Pancreas (tissue), 10 donors: ENCODE results near the gene METTL1. TPM values are rescaled to one million over a fixed set of nuclear protein-coding genes. Genes with fewer than 3 reads are reported as not detected.

Experiments used
- ATAC-seq, 4 donors: fragments of 200-7000 bp; cut with Tn5 transposase; one replicate each; pipeline versions ENCODE4 v1.8.0 to v1.9.1; 2020; ENCODE audit warnings: mild to moderate bottlenecking in 4 of 4, moderate library complexity in 4 of 4
- DNase-seq, 6 donors: peaks; one replicate each; pipeline ENCODE4 v3.0.0-alpha.2; 2020
- FAIRE-seq: peaks from 2 replicates; lab custom pipeline; 2012; peaks lifted over from hg19 to GRCh38; lab: Jason Lieb, UNC
- H3K27ac ChIP-seq, 4 donors: fragments of 200-600 bp; sonication (generic); 1 replicate in 3 of 4; 2 replicates in 1 of 4; pipeline versions ENCODE4 v1.5.0 to v1.8.0; 2020
- H3K27me3 ChIP-seq, 4 donors: fragments of 200-600 bp; one replicate each; pipeline ENCODE4 v1.8.0; 2021
- H3K36me3 ChIP-seq, 3 donors: fragments of 200-600 bp; sonication (generic) in 1 of 3; one replicate each; pipeline versions ENCODE4 v1.5.0 to v1.8.0; 2020 to 2021
- H3K4me1 ChIP-seq, 3 donors: fragments of 200-600 bp; one replicate each; pipeline ENCODE4 v1.8.0; 2021
- H3K4me3 ChIP-seq, 4 donors: fragments of 200-600 bp; sonication (generic) in 2 of 4; one replicate each; pipeline versions ENCODE4 v1.5.0 to v1.8.0; 2020 to 2021
- H3K9me3 ChIP-seq, 4 donors: fragments of 200-600 bp; one replicate each; pipeline ENCODE4 v1.8.0; 2021
- CTCF ChIP-seq, 4 donors: fragments of 200-600 bp; sonication (generic) in 3 of 4; IDR thresholded peaks; one replicate each; pipeline versions ENCODE4 v1.5.0 to v1.8.0; 2021; ENCODE audit warnings: antibody characterized with exemption in 4 of 4
- WGBS, 2 donors: extraction: QIAGEN DNeasy Blood & Tissue Kit; methylation state at CpG; one replicate each; pipeline ENCODE4 v1.1.7; 2013; 5-methylcytosine and 5-hydroxymethylcytosine counted together
- intact Hi-C, 3 donors: fragments of 100-400 bp; cut with DNase I; formaldehyde crosslinking; loops; one replicate each; pipeline versions ENCODE4 v1.11.1 to v1.14.2; 2022
- polyA plus RNA-seq, 2 donors: library from polyadenylated mRNA; stranded (reverse); fragments of 200-250 nt; gene quantifications; one replicate each; pipeline ENCODE4 v1.2.3, GENCODE V29; 2013
- total RNA-seq, 6 donors: library from RNA; stranded (reverse); fragmentation: NEBNext Ultra II Directional in 4 of 6; extraction: Animal tissue kit (Norgen Biotek cat#: 25700) in 4 of 6; gene quantifications; one replicate each; pipeline versions ENCODE4 v1.2.1 to v1.2.4, GENCODE V29; 2021 to 2023
- donor health status: healthy with polysubstance abuse.
- donor health status: DM: no; HTN: no; CAD: no; lungs with moderate emphysema.
- donor health status: DM: no; HTN: no; CAD: no.
- donor health status: control.
- donor health status: control.
- donor health status: Bipolar disorder and iron deficiency.
- donor health status: DM: yes; HTN: yes; CAD: no.
- donor health status: DM: no; HTN: no; CAD: no.
- donor health status: DM: no; HTN: no; CAD: no.
- donor health status: DM: yes; HTN: yes; CAD: no.

Gene METTL1
- total and polyA plus RNA-seq, 8 donors = 11.5 to 55.9 (median 23.0) TPM

GRCh38 chr12:57726884-57727757 is 44.8 kb downstream of the METTL1 start:
- Histone ChIP-seq H3K9me3 (no peaks in the 10 kb centered on the region), H3K27ac (peak overlapping the region in 1 of 4 donors; percentile 52), H3K36me3 (no peaks in the 10 kb centered on the region), H3K27me3 (no peaks in the 10 kb centered on the region), H3K4me3 (peak overlapping the region; percentile 47 to 79 (median 67)), H3K4me1 (no peaks in the 10 kb centered on the region)
- TF ChIP-seq CTCF (IDR thresholded peaks at IDR 0.05) = no peak
- DNase-seq (peak in 5 of 6 donors; percentile 52 to 91 (median 75)), ATAC-seq (peak; percentile 57 to 68 (median 59)), FAIRE-seq (no peak)
- 13 to 15% methylated on average over 72 to 76 of the region's 76 CpGs for WGBS, 2 donors
- intact Hi-C loops = no loop called here

- no peaks in the 10 kb centered on the region for H3K36me3 ChIP-seq
- DNase-seq = peak; percentile 79 to 93 (median 88)
- peak overlapping the region in 1 of 4 donors; percentile 52 for H3K27ac ChIP-seq
- peak; percentile 53 to 80 (median 72) for TF ChIP-seq CTCF (IDR thresholded peaks at IDR 0.05)
- H3K4me1 ChIP-seq = no peaks in the 10 kb centered on the region
- FAIRE-seq = no peak
- peak; percentile 83 to 93 (median 88) for ATAC-seq
- H3K4me3 ChIP-seq = peak overlapping the region; percentile 47 to 79 (median 67)
- H3K9me3 ChIP-seq = no peaks in the 10 kb centered on the region
- WGBS, 2 donors = 6% methylated on average over 63 to 79 of the region's 79 CpGs
- intact Hi-C loops = no loop called here
- no peaks in the 10 kb centered on the region for H3K27me3 ChIP-seq
Observed at GRCh38 chr12:57726151-57726883, 45.6 kb downstream of the METTL1 start.

- Histone ChIP-seq H3K9me3 (no peaks in the 10 kb centered on the region), H3K36me3 (peaks cover 0 to 2% (median 0%) of the 10 kb centered on the region in 3 donors), H3K4me3 (peak overlapping the region in 3 of 4 donors; percentile 63 to 79 (median 71)), H3K4me1 (no peaks in the 10 kb centered on the region), H3K27ac (no peak overlapping the region), H3K27me3 (no peaks in the 10 kb centered on the region)
- no peak for ATAC-seq
- FAIRE-seq = no peak
- intact Hi-C loops = no loop called here
- no peak for TF ChIP-seq CTCF (IDR thresholded peaks at IDR 0.05)
- 4 to 6% methylated on average over 10 of the region's 10 CpGs for WGBS, 2 donors
- DNase-seq = no peak
Observed at GRCh38 chr12:57725851-57726150, 46.1 kb downstream of the METTL1 start.

DNA sequence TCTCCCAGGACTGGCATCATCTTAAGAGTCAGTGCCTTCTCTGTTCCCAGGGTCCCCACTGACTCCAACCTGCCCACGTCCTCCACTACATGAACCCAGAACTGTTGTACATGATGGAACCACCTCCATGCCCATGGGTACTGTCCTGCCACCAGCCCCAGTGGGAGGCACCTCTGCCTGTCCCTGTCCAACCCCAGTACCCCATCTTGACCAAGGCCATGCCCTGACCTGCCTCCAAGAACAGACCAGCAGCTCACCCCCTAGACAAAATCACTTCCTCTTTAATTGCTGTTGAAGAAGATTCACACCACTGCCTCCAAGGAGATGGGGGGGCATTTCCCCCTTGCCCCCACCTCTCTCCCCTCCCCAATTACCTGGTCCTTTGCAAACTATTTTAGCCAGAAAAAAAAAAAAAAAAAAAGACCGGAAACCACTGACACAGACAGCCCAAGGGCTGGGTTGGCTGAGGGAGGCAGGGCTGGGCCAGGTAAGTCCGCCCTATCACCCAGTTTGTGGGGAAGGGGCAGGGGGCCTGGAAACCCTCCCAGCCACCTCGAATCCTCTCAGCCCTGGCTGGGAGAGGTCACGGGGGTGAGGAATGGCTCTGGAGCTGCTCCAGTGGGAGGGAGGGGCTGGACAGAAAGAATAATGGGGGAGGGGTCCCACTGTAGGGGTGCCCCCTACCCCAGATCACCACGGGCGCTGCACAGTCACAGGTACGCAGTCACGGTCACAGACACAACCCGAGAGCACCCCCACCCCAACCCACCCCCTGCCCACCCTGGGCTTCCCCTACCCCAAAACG is 46.8 kb downstream of the METTL1 start:
- Histone ChIP-seq H3K9me3 (no peaks in the 10 kb centered on the region), H3K36me3 (peaks cover 0 to 8% (median 0%) of the 10 kb centered on the region in 3 donors), H3K27me3 (no peaks in the 10 kb centered on the region), H3K4me3 (no peak overlapping the region), H3K27ac (no peak overlapping the region), H3K4me1 (no peaks in the 10 kb centered on the region)
- intact Hi-C loops = no loop called here
- no peak for TF ChIP-seq CTCF (IDR thresholded peaks at IDR 0.05)
- 39 to 53% methylated on average over 10 to 11 of the region's 11 CpGs for WGBS, 2 donors
- ATAC-seq = no peak
- FAIRE-seq = no peak
- DNase-seq = peak in 1 of 6 donors; percentile 55
